K562 (cell line): Measurements from ENCODE around the gene SEL1L. TPM values are rescaled to one million over a fixed set of nuclear protein-coding genes. Genes with fewer than 3 reads are reported as not detected.
A peak's percentile ranks its signal among the peaks of the same experiment; 100 is the strongest.
"Not testable (repeated sequence)": the region's sequence is repeated elsewhere in the genome, so short reads cannot be mapped to it uniquely, and the experiment has no call there.

Experiments used
- ATAC-seq: fragments of 200-7000 bp; cut with Tn5 transposase; 3 replicates; pipeline ENCODE4 v1.9.1; 2020; ENCODE audit warnings: moderate library complexity
- BruUV-seq: library from RNA; stranded (reverse); fragments of 400-500 nt; replicated peaks from 2 replicates; lab custom pipeline; 2021; lab: Mats Ljungman, UMichigan
- CTCF ChIA-PET: fragments of 300-600 bp; formaldehyde crosslinking; extraction: SDS; loops from one replicate; lab custom pipeline; 2021; ENCODE audit warnings: low intra/inter-chr PET ratio; lab: Yijun Ruan, JAX
- POLR2A ChIA-PET: fragments of 300-600, 350-650 bp; sonication (Branson Sonifier 250); formaldehyde crosslinking; extraction: SDS; loops from one replicate; lab custom pipeline; 2021; ENCODE audit warnings: antibody characterized with exemption, inconsistent platforms; lab: Yijun Ruan, JAX
- DNase-seq, 4 experiments: peaks; one replicate each; pipeline versions ENCODE4 v3.0.0 to v3.0.0-alpha.2; 2011 to 2018; ENCODE audit warnings: low spot score in 3 of 4, mixed read lengths in 3 of 4; ENCODE audit errors: extremely low read depth in 1 of 4
- FAIRE-seq: peaks from 2 replicates; lab custom pipeline; 2011; peaks lifted over from hg19 to GRCh38; lab: Jason Lieb, UNC
- H2AFZ ChIP-seq: 2 replicates; pipeline ENCODE4 v1.6.0; 2011; ENCODE audit warnings: low read depth, low read length, control low read depth, inconsistent platforms
- H3K27ac ChIP-seq: fragments of 200-600 bp; 3 replicates; pipeline ENCODE4 v1.8.0; 2011; ENCODE audit warnings: low read depth, mild to moderate bottlenecking, control low read depth, inconsistent platforms, low read length, moderate library complexity, mixed read lengths; ENCODE audit errors: extremely low read depth
- H3K27me3 ChIP-seq, 2 experiments: fragments of 300-600 bp in 1 of 2; 2 replicates in 1 of 2; 3 replicates in 1 of 2; pipeline versions ENCODE4 v1.6.0 to v1.8.0; 2011; ENCODE audit warnings: inconsistent platforms in 2 of 2, low read length in 2 of 2, mild to moderate bottlenecking in 1 of 2, mixed read lengths in 1 of 2, moderate library complexity in 1 of 2; ENCODE audit not compliant: control insufficient read depth in 2 of 2, insufficient read depth in 2 of 2
- H3K36me3 ChIP-seq: fragments of 300-600 bp; 3 replicates; pipeline ENCODE4 v1.8.0; 2011; ENCODE audit warnings: mild to moderate bottlenecking, low read length, inconsistent platforms; ENCODE audit not compliant: control insufficient read depth, insufficient read depth
- H3K4me1 ChIP-seq, 2 experiments: fragments of 200-600 bp in 1 of 2; replicated peaks in 1 of 2; 2 replicates in 1 of 2; 3 replicates in 1 of 2; pipeline versions ENCODE4 v1.5.1 to v1.8.0; 2011; ENCODE audit warnings: inconsistent platforms in 2 of 2, low read length in 2 of 2, mild to moderate bottlenecking in 1 of 2, mixed read lengths in 1 of 2, moderate library complexity in 1 of 2; ENCODE audit not compliant: control insufficient read depth in 2 of 2, insufficient read depth in 2 of 2
- H3K4me2 ChIP-seq: 2 replicates; pipeline ENCODE4 v1.6.1; 2011; ENCODE audit warnings: low read length, control low read depth, inconsistent platforms, mixed read lengths; ENCODE audit not compliant: insufficient read depth
- H3K4me3 ChIP-seq: fragments of 200-600 bp; sonication (generic), shearing (Covaris generic); 2 replicates; pipeline ENCODE4 v1.5.1; 2016; ENCODE audit warnings: control low read depth, inconsistent platforms
- H3K79me2 ChIP-seq: fragments of 200-600 bp; 3 replicates; pipeline ENCODE4 v1.8.0; 2011; ENCODE audit warnings: low read length, inconsistent platforms; ENCODE audit not compliant: control insufficient read depth, insufficient read depth
- H3K9ac ChIP-seq, 2 experiments: 2 replicates each; pipeline versions ENCODE4 v1.6.0 to v1.6.1; 2011; ENCODE audit warnings: low read depth in 2 of 2, low read length in 2 of 2, control low read depth in 1 of 2, inconsistent platforms in 1 of 2, mild to moderate bottlenecking in 1 of 2, mixed read lengths in 1 of 2; ENCODE audit not compliant: insufficient read depth in 1 of 2
- H3K9me1 ChIP-seq: one replicate; pipeline ENCODE4 v1.6.0; 2011; ENCODE audit warnings: inconsistent platforms, mild to moderate bottlenecking, low read length, moderate library complexity; ENCODE audit not compliant: control insufficient read depth, insufficient read depth
- H3K9me3 ChIP-seq: replicated peaks from 2 replicates; pipeline ENCODE4 v1.5.1; 2011; ENCODE audit warnings: low read depth, low read length, inconsistent platforms; ENCODE audit not compliant: control insufficient read depth, insufficient read depth
- H4K20me1 ChIP-seq: replicated peaks from 2 replicates; pipeline ENCODE4 v1.6.1; 2011; ENCODE audit warnings: low read length, inconsistent platforms, mixed read lengths; ENCODE audit not compliant: control insufficient read depth, insufficient read depth
- BCL6 ChIP-seq: fragments of 250-450 bp; sonication (Bioruptor Pico); IDR thresholded peaks from 2 replicates; pipeline ENCODE4 v1.4.0; 2020
- CREBBP ChIP-seq: IDR thresholded peaks from one replicate; pipeline ENCODE4 v1.6.1; 2012; ENCODE audit warnings: low read depth, mild to moderate bottlenecking, control low read depth, inconsistent platforms, low read length
- HBP1 ChIP-seq: fragments of 450-650 bp; formaldehyde crosslinking; IDR thresholded peaks from 2 replicates; pipeline ENCODE4 v1.4.0; 2022; ENCODE audit warnings: missing genetic modification characterization
- JUND ChIP-seq, 2 experiments: IDR thresholded peaks; 2 replicates in 1 of 2; 3 replicates in 1 of 2; pipeline ENCODE4 v1.6.1; 2011; ENCODE audit warnings: borderline replicate concordance in 2 of 2, low read depth in 2 of 2, low read length in 2 of 2, improper control_type of control experiment in 1 of 2, missing biosample characterization in 1 of 2, missing genetic modification characterization in 1 of 2, missing genetic modification reagents in 1 of 2
- SETDB1 ChIP-seq: IDR thresholded peaks from one replicate; pipeline ENCODE4 v1.6.1; 2012; ENCODE audit warnings: low read length, control low read depth, inconsistent platforms
- SNRNP70 ChIP-seq: fragments of 200-400 bp; formaldehyde crosslinking; optimal IDR thresholded peaks from 2 replicates; pipeline ENCODE3; 2017; ENCODE audit warnings: low read depth, low read length
- SP2 ChIP-seq: IDR thresholded peaks from 2 replicates; pipeline ENCODE4 v1.6.1; 2011; ENCODE audit warnings: mild to moderate bottlenecking, low read depth, low read length, moderate library complexity; ENCODE audit not compliant: poor library complexity, severe bottlenecking; ENCODE audit errors: extremely low read depth
- THAP7 ChIP-seq: fragments of 250-450 bp; sonication (Bioruptor Pico); IDR thresholded peaks from 2 replicates; pipeline ENCODE4 v1.5.0; 2021
- WGBS: fragments of 100-300 bp; shearing (Covaris generic); methylation state at CpG from one replicate; pipeline ENCODE4 v1.1.6; 2016; ENCODE audit warnings: low coverage, mixed read lengths; ENCODE audit not compliant: insufficient coverage; ENCODE audit errors: missing lambda C conversion rate; 5-methylcytosine and 5-hydroxymethylcytosine counted together
- in situ Hi-C: fragments of 300-500 bp; cut with MboI; formaldehyde crosslinking; loops from 4 replicates; pipeline ENCODE4 v1.15.0; 2018; ENCODE audit warnings: inconsistent platforms, mixed read lengths
- intact Hi-C: fragments of 100-400 bp; cut with micrococcal nuclease; formaldehyde crosslinking; loops from 2 replicates; pipeline ENCODE4 v1.14.2; 2022
- polyA plus RNA-seq, 8 experiments: library from polyadenylated mRNA; depleted of rRNA in 4 of 8; stranded (reverse) in 5 of 8; unstranded in 3 of 8; fragments of >200 nt; fragmentation: Nextera tagmentation in 2 of 8; fragmentation: Illumina TruSeq in 1 of 8; extraction: Ambion mirVana in 2 of 8; extraction: Trizol in 1 of 8; gene quantifications; 2 replicates each; pipeline versions ENCODE4 v1.2.1 to v1.2.3, GENCODE V29; 2011 to 2014; ENCODE audit warnings: inconsistent platforms in 1 of 8, missing spikeins in 1 of 8
- total RNA-seq, 7 experiments: library from RNA; depleted of rRNA in 6 of 7; stranded (reverse); fragments of >200 nt in 6 of 7; fragmentation: Illumina TruSeq in 2 of 7; extraction: Trizol in 2 of 7; gene quantifications; 2 replicates each; pipeline versions ENCODE4 v1.2.1 to v1.2.3, GENCODE V29; 2011 to 2021; ENCODE audit warnings: low replicate concordance in 1 of 7

SEL1L gene
- total and polyA plus RNA-seq, 9 of the 15 experiments (the other 6 are each of a cell fraction or from before 2014, with no cell fraction given), result 7.7 to 21.1 (median 13.6) TPM

DNA sequence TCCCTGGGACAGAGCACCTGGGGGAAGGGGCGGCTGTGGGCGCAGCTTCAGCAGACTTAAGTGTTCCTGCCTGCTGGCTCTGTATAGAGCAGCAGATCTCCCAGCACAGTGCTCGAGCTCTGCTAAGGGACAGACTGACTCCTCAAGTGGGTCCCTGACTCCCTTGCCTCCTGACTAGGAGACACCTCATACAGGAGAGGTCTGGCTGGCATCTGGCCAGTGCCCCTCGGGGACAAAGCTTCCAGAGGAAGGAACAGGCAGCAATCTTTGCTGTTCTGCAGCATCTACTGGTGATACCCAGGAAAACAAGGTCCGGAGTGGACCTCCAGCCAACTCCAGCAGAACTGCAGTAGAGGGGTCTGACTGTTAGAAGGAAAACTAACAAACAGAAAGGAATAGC lies 7.6 kb upstream of the SEL1L start:
- H2AFZ ChIP-seq, H3K9me3 ChIP-seq, H3K79me2 ChIP-seq, H3K36me3 ChIP-seq, in situ Hi-C loops, H3K27ac ChIP-seq, H3K4me2 ChIP-seq, H3K4me3 ChIP-seq, FAIRE-seq, H4K20me1 ChIP-seq, DNase-seq, BruUV-seq, H3K9me1 ChIP-seq, POLR2A ChIA-PET, CTCF ChIA-PET, H3K4me1 ChIP-seq, intact Hi-C loops, H3K9ac ChIP-seq, ATAC-seq, H3K27me3 ChIP-seq: not testable (repeated sequence)
- 0% methylated on average over 5 of the region's 5 CpGs for WGBS

- no peaks in the 10 kb centered on the region; the same call in 1 of the 2 replicates for H3K9me3 ChIP-seq
- ChIA-PET POLR2A (no interaction called here), CTCF (no interaction called here)
- H3K9ac ChIP-seq, result no peak overlapping the region
- no peak overlapping the region for H2AFZ ChIP-seq
- in situ Hi-C loops, result no loop called here
- intact Hi-C loops, result no loop called here
- DNase-seq (no peak), ATAC-seq (no peak), FAIRE-seq (no peak)
- no peak for TF ChIP-seq BCL6 (CRISPR knock-in tag)
- TF ChIP-seq CREBBP, result no peak
- 0 out of 2 replicates have a peak, but pooled peaks have one; percentile 13 for TF ChIP-seq JUND (IDR thresholded peaks at IDR 0.05; ENCODE audit: borderline replicate concordance, low read depth, low read length)
- no peak for TF ChIP-seq JUND (tag; IDR thresholded peaks at IDR 0.05; ENCODE audit: borderline replicate concordance, low read depth, low read length)
- no peak for TF ChIP-seq SETDB1
- no peak for TF ChIP-seq THAP7
- TF ChIP-seq SP2, result no peak
- no peak for TF ChIP-seq SNRNP70
- no peak for TF ChIP-seq HBP1 (CRISPR knock-in tag)
- H3K27ac ChIP-seq, result no peak overlapping the region
- 0% methylated on average over 2 of the region's 2 CpGs for WGBS
- H3K4me1 ChIP-seq, result no peaks in the 10 kb centered on the region; a peak in 1 of 5 replicates
- no peak overlapping the region for H3K4me3 ChIP-seq
- H3K27me3 ChIP-seq, result no peaks in the 10 kb centered on the region
- H3K79me2 ChIP-seq, result peaks cover 14% of the 10 kb centered on the region
- no TSS peak for BruUV-seq
- H3K36me3 ChIP-seq, result no peaks in the 10 kb centered on the region
- H3K9me1 ChIP-seq, result no peaks in the 10 kb centered on the region
- no peak overlapping the region for H3K4me2 ChIP-seq
- H4K20me1 ChIP-seq, result no peaks in the 10 kb centered on the region
Measured at GRCh38 chr14:81537193-81537592, 3.5 kb upstream of the SEL1L start.
